Measurements from ENCODE around the gene LGMN. TPM values are rescaled to one million over a fixed set of nuclear protein-coding genes. Genes with fewer than 3 reads are reported as not detected.
A peak's percentile ranks its signal among the peaks of the same experiment; 100 is the strongest.

LGMN gene
- total and polyA plus RNA-seq, 2 of the 8 experiments (the other 6 are each of a cell fraction or from before 2014, with no cell fraction given) = 57.4 to 83.4 TPM

- Histone ChIP-seq H3K23ac (ENCODE audit: insufficient read length) (no peak overlapping the region), H2BK12ac (ENCODE audit: low read depth, low read length) (no peak overlapping the region), H3K36me3 (ENCODE audit: control insufficient read depth in 2 of 4, insufficient read depth in 4 of 4, low read length in 3 of 4) (no peaks in the 10 kb centered on the region), H3K4me3 (ENCODE audit: extremely low read depth in 1 of 4, insufficient read depth in 2 of 4, low read depth in 3 of 4, low read length in 4 of 4) (no peak overlapping the region), H2BK15ac (ENCODE audit: low read length) (no peak overlapping the region), H4K5ac (ENCODE audit: insufficient read length, low read depth, low read length) (no peak overlapping the region), H3K14ac (ENCODE audit: insufficient read length) (no peak overlapping the region), H2BK120ac (replicated peaks; ENCODE audit: low read depth, low read length) (no peak overlapping the region), H3K4ac (replicated peaks; ENCODE audit: insufficient read length, low read depth, low read length) (peak overlapping the region; percentile 38), H2AK5ac (ENCODE audit: low read depth, low read length) (no peak overlapping the region), H3K4me1 (replicated peaks in 1 of 4; ENCODE audit: control insufficient read depth in 3 of 4, insufficient read depth in 4 of 4, low read length in 3 of 4) (peaks cover 0 to 5% (median 2%) of the 10 kb centered on the region in 4 experiments; a peak in 2 of 7 replicates), H3K9ac (replicated peaks in 1 of 4; ENCODE audit: extremely low read depth in 1 of 4, low read depth in 3 of 4, low read length in 3 of 4) (no peak overlapping the region), H3K56ac (replicated peaks; ENCODE audit: insufficient read length, low read depth, low read length) (no peak overlapping the region), H4K20me1 (replicated peaks in 1 of 2; ENCODE audit: control insufficient read depth in 1 of 2, insufficient read depth in 2 of 2, low read length in 2 of 2) (no peaks in the 10 kb centered on the region), H2AFZ (ENCODE audit: low read length) (no peak overlapping the region), H4K8ac (ENCODE audit: extremely low read depth, insufficient read depth, low read length) (peak overlapping the region; percentile 35; the same call in 1 of the 2 replicates), H2BK5ac (ENCODE audit: low read depth, low read length) (no peak overlapping the region), H3K9me3 (ENCODE audit: insufficient read depth in 2 of 2, low read depth in 1 of 2, low read length in 1 of 2) (no peaks in the 10 kb centered on the region), H3K4me2 (ENCODE audit: insufficient read depth in 1 of 2, low read depth in 2 of 2, low read length in 2 of 2) (no peak overlapping the region), H3K27me3 (replicated peaks in 1 of 4; ENCODE audit: control insufficient read depth in 3 of 4, extremely low read depth in 1 of 4, insufficient read depth in 3 of 4, low read length in 3 of 4) (no peaks in the 10 kb centered on the region), H2BK20ac (ENCODE audit: low read length) (no peak overlapping the region), H3K79me2 (ENCODE audit: control insufficient read depth in 1 of 2, insufficient read depth in 2 of 2, low read length in 2 of 2) (no peaks in the 10 kb centered on the region), H3K18ac (ENCODE audit: extremely low read depth, low read length) (no peak overlapping the region), H3K23me2 (ENCODE audit: low read depth, low read length) (no peaks in the 10 kb centered on the region), H3K79me1 (ENCODE audit: low read depth, low read length) (no peaks in the 10 kb centered on the region), H4K91ac (replicated peaks; ENCODE audit: insufficient read length, low read length) (no peak overlapping the region), H3K27ac (ENCODE audit: low read depth, low read length) (no peak overlapping the region)
- POLR2A ChIA-PET (ENCODE audit: partially characterized antibody) = no interaction called here
- FAIRE-seq (no peak), DNase-seq (ENCODE audit: low read depth in 1 of 2, low spot score in 2 of 2) (no peak)
- CTCF ChIA-PET (ENCODE audit: partially characterized antibody) = interaction anchor here (1.2 to 1.4 kb wide), 3 partner anchors 22 to 61 kb away, joined by 3 to 6 read pairs (median 3); no protein-coding TSS in a partner anchor
- no peak for TF ChIP-seq RBBP5 (IDR thresholded peaks at IDR 0.05; ENCODE audit: borderline replicate concordance, low read depth, low read length)
- TF ChIP-seq PHF8 (conservative IDR thresholded peaks at IDR 0.05; ENCODE audit: low read depth, low read length) = no peak
- no peak for TF ChIP-seq FOSL1 (IDR thresholded peaks at IDR 0.05; ENCODE audit: insufficient read depth, low read depth, low read length)
- no peak for TF ChIP-seq SP4 (IDR thresholded peaks at IDR 0.05; ENCODE audit: low read length)
- WGBS, 2 experiments (ENCODE audit: extremely low coverage in 1 of 2, insufficient coverage in 1 of 2, insufficient read length in 1 of 2, insufficient replicate concordance in 2 of 2, low coverage in 1 of 2, low lambda C conversion rate in 2 of 2, missing lambda C conversion rate in 1 of 2) = 88% methylated on average over 13 of the region's 13 CpGs; no CpG with 5 or more reads in 1 of the 2 experiments
Observed at GRCh38 chr14:92655419-92656201, 92.8 kb downstream of the LGMN start.

Data from H1 (cell line).